Measurements from ENCODE around the gene ACAN. TPM values are rescaled to one million over a fixed set of nuclear protein-coding genes. Genes with fewer than 3 reads are reported as not detected.

ACAN gene
- total RNA-seq, 1 experiment from 2014 or later, result 1.4 TPM

DNA sequence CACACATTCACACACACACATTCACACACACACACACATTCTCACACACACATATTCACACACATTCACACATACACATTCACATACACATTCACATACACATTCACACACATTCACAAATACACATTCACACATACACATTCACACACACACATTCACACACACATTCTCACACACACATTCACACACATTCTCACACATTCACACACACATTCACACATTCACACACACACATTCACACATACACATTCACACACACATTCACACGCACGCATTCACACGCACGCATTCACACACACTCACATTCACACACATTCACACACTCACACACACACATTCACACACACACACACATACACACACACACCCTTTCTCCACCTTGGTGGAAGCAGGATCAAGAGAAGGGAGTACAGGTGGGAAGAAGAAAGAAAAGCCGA lies 97.8 kb downstream of the ACAN start:
- TF ChIP-seq, protein P1, sequence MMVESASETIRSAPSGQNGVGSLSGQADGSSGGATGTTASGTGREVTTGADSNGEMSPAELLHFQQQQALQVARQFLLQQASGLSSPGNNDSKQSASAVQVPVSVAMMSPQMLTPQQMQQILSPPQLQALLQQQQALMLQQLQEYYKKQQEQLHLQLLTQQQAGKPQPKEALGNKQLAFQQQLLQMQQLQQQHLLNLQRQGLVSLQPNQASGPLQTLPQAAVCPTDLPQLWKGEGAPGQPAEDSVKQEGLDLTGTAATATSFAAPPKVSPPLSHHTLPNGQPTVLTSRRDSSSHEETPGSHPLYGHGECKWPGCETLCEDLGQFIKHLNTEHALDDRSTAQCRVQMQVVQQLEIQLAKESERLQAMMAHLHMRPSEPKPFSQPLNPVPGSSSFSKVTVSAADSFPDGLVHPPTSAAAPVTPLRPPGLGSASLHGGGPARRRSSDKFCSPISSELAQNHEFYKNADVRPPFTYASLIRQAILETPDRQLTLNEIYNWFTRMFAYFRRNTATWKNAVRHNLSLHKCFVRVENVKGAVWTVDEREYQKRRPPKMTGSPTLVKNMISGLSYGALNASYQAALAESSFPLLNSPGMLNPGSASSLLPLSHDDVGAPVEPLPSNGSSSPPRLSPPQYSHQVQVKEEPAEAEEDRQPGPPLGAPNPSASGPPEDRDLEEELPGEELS (CRISPR knock-in tag; IDR thresholded peaks at IDR 0.05), result no peak
- no peak for TF ChIP-seq ZNF121 (CRISPR knock-in tag; IDR thresholded peaks at IDR 0.05)
- TF ChIP-seq, protein P2, sequence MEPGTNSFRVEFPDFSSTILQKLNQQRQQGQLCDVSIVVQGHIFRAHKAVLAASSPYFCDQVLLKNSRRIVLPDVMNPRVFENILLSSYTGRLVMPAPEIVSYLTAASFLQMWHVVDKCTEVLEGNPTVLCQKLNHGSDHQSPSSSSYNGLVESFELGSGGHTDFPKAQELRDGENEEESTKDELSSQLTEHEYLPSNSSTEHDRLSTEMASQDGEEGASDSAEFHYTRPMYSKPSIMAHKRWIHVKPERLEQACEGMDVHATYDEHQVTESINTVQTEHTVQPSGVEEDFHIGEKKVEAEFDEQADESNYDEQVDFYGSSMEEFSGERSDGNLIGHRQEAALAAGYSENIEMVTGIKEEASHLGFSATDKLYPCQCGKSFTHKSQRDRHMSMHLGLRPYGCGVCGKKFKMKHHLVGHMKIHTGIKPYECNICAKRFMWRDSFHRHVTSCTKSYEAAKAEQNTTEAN (CRISPR knock-in tag; IDR thresholded peaks at IDR 0.05), result peak; percentile 84; the same call in 1 of the 2 replicates
- no peak for TF ChIP-seq NR2C2 (CRISPR knock-in tag; IDR thresholded peaks at IDR 0.05)
- POLR2A ChIA-PET, result interaction anchor here (0.5 to 2.1 kb wide), 2 partner anchors 93 to 154 kb away, joined by 4 to 5 read pairs; no protein-coding TSS in a partner anchor
- Mint-ChIP-seq H3K36me3 (peaks cover 75% of the 10 kb centered on the region), H3K27ac (peak overlapping the region; percentile 79), H3K9me3 (no peaks in the 10 kb centered on the region), H3K4me3 (no peak overlapping the region), H3K4me1 (peaks cover 65% of the 10 kb centered on the region), H3K27me3 (ENCODE audit: low read depth) (no peaks in the 10 kb centered on the region; the same call in 1 of the 2 replicates)
- DNase-seq (ENCODE audit: low spot score), result no peak
- ATAC-seq, result no peak
- CTCF ChIA-PET, result interaction anchor here (0.6 to 1.1 kb wide), 3 partner anchors 10 to 172 kb away, joined by 3 to 4 read pairs (median 3); no protein-coding TSS in a partner anchor

DNA sequence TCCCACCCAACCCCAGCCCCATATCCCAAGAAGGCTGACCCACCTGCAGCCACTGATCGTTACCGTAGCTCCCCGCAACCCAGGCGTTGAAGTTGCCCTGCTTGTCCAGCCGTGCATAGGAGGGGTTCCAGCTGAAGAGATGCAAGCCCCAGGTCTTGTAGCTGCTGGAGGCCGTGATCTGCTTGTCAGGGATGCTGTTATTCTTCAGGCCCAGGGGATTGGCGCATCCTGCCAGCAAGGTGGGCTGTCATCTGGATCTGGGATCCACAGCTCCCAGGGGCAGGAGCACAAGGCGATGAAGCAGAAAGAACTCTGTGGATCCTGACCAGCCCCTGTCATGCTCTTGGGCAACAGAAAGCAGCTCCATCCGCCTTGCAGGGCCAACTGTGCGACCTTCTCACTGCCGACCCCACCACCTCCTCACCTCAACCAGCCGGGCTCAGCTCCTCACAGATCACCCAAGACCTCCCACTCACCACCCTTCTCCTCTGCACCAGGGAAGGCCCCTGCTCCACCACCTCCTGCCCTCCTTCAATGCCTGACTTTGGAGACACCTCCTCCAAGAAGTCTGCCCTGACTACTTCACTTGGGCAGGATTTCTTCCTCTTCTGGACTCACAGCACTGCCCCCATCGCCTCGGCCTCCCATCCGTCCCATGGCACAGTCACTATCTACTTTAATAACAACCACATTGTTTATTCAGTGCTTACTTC lies 98.4 kb downstream of the ACAN start:
- Mint-ChIP-seq H3K27ac (peak overlapping the region; percentile 21), H3K27me3 (ENCODE audit: low read depth) (no peaks in the 10 kb centered on the region; the same call in 1 of the 2 replicates), H3K36me3 (peaks cover 81% of the 10 kb centered on the region), H3K9me3 (no peaks in the 10 kb centered on the region), H3K4me1 (peaks cover 67% of the 10 kb centered on the region), H3K4me3 (no peak overlapping the region)
- ATAC-seq (no peak), DNase-seq (ENCODE audit: low spot score) (no peak)
- TF ChIP-seq, protein P3, sequence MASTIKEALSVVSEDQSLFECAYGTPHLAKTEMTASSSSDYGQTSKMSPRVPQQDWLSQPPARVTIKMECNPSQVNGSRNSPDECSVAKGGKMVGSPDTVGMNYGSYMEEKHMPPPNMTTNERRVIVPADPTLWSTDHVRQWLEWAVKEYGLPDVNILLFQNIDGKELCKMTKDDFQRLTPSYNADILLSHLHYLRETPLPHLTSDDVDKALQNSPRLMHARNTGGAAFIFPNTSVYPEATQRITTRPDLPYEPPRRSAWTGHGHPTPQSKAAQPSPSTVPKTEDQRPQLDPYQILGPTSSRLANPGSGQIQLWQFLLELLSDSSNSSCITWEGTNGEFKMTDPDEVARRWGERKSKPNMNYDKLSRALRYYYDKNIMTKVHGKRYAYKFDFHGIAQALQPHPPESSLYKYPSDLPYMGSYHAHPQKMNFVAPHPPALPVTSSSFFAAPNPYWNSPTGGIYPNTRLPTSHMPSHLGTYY (CRISPR knock-in tag; IDR thresholded peaks at IDR 0.05), result no peak
- no peak for TF ChIP-seq FOXJ3 (CRISPR knock-in tag; IDR thresholded peaks at IDR 0.05; ENCODE audit: borderline replicate concordance)
- TF ChIP-seq, protein P4, sequence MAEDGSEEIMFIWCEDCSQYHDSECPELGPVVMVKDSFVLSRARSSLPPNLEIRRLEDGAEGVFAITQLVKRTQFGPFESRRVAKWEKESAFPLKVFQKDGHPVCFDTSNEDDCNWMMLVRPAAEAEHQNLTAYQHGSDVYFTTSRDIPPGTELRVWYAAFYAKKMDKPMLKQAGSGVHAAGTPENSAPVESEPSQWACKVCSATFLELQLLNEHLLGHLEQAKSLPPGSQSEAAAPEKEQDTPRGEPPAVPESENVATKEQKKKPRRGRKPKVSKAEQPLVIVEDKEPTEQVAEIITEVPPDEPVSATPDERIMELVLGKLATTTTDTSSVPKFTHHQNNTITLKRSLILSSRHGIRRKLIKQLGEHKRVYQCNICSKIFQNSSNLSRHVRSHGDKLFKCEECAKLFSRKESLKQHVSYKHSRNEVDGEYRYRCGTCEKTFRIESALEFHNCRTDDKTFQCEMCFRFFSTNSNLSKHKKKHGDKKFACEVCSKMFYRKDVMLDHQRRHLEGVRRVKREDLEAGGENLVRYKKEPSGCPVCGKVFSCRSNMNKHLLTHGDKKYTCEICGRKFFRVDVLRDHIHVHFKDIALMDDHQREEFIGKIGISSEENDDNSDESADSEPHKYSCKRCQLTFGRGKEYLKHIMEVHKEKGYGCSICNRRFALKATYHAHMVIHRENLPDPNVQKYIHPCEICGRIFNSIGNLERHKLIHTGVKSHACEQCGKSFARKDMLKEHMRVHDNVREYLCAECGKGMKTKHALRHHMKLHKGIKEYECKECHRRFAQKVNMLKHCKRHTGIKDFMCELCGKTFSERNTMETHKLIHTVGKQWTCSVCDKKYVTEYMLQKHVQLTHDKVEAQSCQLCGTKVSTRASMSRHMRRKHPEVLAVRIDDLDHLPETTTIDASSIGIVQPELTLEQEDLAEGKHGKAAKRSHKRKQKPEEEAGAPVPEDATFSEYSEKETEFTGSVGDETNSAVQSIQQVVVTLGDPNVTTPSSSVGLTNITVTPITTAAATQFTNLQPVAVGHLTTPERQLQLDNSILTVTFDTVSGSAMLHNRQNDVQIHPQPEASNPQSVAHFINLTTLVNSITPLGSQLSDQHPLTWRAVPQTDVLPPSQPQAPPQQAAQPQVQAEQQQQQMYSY (CRISPR knock-in tag; IDR thresholded peaks at IDR 0.05), result no peak
- ChIA-PET CTCF (interaction anchor here (0.6 to 1.1 kb wide), 3 partner anchors 10 to 172 kb away, joined by 3 to 4 read pairs (median 3); no protein-coding TSS in a partner anchor), POLR2A (interaction anchor here (2.1 kb wide), 1 partner anchor 93 kb away, joined by 4 read pairs; no protein-coding TSS in a partner anchor)

DNA sequence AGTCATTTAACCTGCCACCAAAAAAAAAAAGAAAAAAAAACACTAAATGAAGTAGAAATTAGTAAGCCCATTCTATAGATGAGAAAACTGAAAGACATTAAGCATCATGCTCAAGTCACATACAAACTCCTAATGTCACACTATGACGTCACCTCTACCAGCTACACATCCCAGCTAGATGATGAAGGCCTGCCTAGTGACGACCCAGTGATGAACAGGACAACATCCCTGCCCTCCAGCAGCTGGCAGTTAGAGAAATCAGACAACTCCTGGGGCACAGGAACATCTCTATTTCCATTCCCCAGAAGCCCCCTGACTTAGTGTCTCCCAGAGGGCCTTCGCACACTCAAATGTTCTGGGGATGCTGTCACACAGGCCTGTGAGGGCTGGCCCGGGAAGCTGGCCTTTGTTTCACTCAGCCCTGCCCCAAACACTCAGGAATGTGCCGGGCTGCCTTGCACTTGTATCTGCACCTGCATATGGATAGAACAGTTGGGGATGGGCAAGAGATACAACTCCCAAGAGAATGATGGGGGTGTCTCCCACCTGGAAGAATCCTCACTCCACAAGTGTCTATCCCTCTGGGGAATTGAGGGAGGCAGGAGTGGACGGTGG lies 99.1 kb downstream of the ACAN start:
- CTCF ChIA-PET, result interaction anchor here (1.1 kb wide), 2 partner anchors 9 to 102 kb away, joined by 3 to 4 read pairs; no protein-coding TSS in a partner anchor
- peak overlapping the region; percentile 21 for H3K27ac Mint-ChIP-seq
- ATAC-seq (no peak), DNase-seq (ENCODE audit: low spot score) (no peak)
- H3K4me3 Mint-ChIP-seq, result no peak overlapping the region
- peaks cover 88% of the 10 kb centered on the region for H3K36me3 Mint-ChIP-seq
- peaks cover 67% of the 10 kb centered on the region for H3K4me1 Mint-ChIP-seq
- H3K27me3 Mint-ChIP-seq (ENCODE audit: low read depth), result no peaks in the 10 kb centered on the region; the same call in 1 of the 2 replicates
- TF ChIP-seq, protein P5, sequence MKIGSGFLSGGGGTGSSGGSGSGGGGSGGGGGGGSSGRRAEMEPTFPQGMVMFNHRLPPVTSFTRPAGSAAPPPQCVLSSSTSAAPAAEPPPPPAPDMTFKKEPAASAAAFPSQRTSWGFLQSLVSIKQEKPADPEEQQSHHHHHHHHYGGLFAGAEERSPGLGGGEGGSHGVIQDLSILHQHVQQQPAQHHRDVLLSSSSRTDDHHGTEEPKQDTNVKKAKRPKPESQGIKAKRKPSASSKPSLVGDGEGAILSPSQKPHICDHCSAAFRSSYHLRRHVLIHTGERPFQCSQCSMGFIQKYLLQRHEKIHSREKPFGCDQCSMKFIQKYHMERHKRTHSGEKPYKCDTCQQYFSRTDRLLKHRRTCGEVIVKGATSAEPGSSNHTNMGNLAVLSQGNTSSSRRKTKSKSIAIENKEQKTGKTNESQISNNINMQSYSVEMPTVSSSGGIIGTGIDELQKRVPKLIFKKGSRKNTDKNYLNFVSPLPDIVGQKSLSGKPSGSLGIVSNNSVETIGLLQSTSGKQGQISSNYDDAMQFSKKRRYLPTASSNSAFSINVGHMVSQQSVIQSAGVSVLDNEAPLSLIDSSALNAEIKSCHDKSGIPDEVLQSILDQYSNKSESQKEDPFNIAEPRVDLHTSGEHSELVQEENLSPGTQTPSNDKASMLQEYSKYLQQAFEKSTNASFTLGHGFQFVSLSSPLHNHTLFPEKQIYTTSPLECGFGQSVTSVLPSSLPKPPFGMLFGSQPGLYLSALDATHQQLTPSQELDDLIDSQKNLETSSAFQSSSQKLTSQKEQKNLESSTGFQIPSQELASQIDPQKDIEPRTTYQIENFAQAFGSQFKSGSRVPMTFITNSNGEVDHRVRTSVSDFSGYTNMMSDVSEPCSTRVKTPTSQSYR (CRISPR knock-in tag; IDR thresholded peaks at IDR 0.05), result no peak
- TF ChIP-seq CREM (CRISPR knock-in tag; IDR thresholded peaks at IDR 0.05) (no peak), NR2C2 (CRISPR knock-in tag; IDR thresholded peaks at IDR 0.05) (no peak), GRHL2 (CRISPR knock-in tag; IDR thresholded peaks at IDR 0.05; ENCODE audit: insufficient replicate concordance, severe bottlenecking) (no peak), MXD4 (CRISPR knock-in tag; IDR thresholded peaks at IDR 0.05; ENCODE audit: borderline replicate concordance) (no peak), KAT7 (CRISPR knock-in tag; IDR thresholded peaks at IDR 0.05; ENCODE audit: borderline replicate concordance) (no peak)
- TF ChIP-seq, protein P3 (CRISPR knock-in tag; IDR thresholded peaks at IDR 0.05), result no peak
- POLR2A ChIA-PET, result interaction anchor here (2.1 kb wide), 1 partner anchor 92 kb away, joined by 4 read pairs; no protein-coding TSS in a partner anchor
- H3K9me3 Mint-ChIP-seq, result no peaks in the 10 kb centered on the region

All from WTC11 (cell line).